ENCODE measurements around the gene RAP2C.

GRCh38 chrX:132206259-132206658, 13.0 kb downstream of the RAP2C start:
- no peak for TF ChIP-seq POLR2A (IDR thresholded peaks at IDR 0.05; ENCODE audit: low read length)
- no peak for TF ChIP-seq GATA1 (IDR thresholded peaks at IDR 0.05; ENCODE audit: low read depth, low read length)
